HG02870 (cell line): ENCODE results near the gene RNF26.
A peak's percentile ranks its signal among the peaks of the same experiment; 100 is the strongest.

ENCODE experiments used
- ATAC-seq: cut with Tn5 transposase; IDR thresholded peaks from one replicate; pipeline ENCODE4 v1.9.1; 2021; ENCODE audit warnings: mild to moderate bottlenecking, moderate library complexity; ENCODE audit not compliant: unreplicated experiment

RNF26 gene

DNA sequence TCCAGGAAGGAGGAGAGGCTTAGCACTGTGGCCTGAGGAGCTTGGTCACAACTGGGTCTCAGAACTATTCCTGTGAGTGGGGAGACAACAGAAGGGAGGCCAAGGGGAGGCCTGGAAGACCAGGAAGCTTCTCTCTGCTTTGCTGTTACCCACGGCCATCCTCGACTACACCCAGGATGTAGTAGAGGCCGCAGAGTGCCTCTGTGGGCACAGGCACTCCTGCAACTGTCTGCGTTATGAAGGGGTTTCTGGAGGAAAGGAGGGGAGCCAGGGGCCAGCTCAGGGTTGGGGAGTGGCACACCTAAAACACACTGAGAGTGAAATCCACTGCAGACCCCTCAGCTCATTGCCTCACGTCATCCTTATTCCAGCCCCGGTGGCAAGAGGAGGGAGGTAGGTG, 16.0 kb downstream of the RNF26 start:
- no peak for ATAC-seq

DNA sequence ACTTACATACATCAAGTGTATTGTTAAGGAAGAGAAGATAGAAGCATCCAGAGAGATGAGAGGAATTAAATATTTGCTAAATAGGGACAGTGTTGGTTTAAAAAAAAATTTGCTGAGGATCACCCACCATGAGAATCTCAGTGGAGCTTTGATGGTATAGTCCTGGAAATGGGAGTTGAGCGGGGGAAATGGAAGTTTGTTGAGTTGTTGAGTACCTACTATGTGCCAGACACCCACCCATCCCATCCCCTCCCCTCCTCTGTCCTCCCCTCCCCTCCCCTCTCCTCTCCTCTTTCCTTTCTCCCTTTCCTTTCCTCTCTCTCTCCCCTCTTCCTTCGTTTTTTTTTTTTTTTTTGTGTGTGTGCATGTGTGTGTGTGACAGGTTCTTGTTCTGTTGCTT, 16.9 kb downstream of the RNF26 start:
- no peak for ATAC-seq

DNA sequence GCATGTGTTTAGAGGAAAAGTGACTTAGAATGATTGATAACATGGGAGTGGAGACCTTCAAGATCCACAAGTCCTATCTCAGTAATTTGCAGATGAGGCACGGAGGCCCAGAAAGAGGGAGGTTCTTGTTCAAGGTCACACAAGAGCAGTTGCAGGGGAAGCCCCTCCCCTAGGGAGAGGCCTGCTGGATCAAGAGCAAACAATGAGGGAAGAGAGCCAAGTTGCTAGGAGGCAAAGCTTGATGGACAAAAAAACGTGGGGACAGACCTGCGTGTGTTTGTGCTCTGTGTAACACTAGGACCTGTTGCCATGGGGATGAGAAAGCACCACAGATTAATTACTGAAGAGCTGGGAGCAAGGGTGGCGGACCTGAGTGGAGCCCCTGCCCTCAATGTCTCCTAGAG, 18.5 kb downstream of the RNF26 start:
- no peak for ATAC-seq

DNA sequence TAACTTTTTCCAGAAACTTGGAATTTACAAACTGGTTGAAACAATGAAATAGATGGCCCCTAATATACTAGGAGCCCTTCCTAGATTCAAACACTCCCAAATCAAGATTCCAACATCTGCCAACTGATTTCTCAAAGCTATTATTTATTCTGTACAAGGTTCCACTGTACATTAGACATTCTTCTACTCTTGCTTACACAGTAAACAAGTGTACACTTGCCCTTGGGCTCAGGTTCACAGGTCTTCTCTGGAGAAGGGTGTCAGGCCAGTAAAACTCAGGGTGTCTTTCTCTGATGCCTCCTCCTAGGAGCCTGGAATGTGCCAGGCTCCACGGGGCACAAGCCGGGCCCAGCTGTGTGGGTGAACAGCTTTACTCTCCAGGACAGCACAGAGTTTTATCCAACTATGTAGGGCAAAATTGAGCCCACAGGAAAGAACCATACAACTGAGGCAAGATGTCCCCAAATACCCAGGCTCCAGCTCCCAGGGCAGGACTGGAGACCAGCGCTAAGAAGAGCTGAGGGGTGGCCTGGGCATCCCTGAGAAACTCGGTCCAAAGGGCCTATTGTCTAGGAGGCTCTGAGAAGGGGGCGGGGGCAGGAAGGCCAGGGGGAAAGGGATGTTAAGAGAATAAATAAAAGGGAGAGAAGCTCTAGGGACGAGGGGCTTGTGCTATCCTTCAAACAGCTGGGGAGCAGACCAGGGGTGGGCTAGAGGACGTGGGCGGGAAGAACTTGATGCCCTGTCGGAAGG, 20.9 kb downstream of the RNF26 start:
- no peak for ATAC-seq

DNA sequence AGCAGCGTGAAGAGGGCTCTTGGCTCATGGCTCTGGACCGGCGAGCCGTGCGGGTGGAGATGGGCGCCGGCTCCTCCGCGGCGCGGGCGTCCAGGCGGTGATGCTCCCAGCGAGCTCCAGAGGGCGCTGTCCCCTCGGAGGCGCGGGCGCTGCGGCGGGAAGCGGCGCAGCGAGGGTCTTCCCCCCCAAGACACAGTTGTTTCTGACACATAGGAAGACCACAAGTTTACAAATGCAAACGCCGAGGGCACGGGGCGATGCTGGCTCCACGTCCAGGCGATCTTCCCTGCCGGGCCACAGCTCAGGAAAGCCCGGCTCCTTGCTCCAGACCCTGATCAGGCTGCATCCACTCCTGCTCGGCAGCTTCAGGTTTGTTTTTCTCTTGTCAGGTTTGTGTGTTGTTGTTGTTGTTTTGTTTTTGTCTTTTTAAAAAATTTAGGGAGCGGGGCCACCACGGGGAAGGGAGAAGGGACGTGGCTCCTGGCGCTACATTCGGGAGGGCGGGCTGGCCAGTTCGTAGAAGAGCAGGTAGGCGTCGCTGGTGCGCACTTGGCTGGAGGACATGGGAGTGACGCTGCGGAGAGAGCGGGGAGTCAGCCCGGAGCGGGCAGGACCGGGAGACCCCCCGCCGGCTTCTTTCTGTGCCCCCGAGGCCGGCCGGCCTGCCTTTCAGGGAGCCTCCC, 22.2 kb downstream of the RNF26 start:
- ATAC-seq = peak; percentile 63

DNA sequence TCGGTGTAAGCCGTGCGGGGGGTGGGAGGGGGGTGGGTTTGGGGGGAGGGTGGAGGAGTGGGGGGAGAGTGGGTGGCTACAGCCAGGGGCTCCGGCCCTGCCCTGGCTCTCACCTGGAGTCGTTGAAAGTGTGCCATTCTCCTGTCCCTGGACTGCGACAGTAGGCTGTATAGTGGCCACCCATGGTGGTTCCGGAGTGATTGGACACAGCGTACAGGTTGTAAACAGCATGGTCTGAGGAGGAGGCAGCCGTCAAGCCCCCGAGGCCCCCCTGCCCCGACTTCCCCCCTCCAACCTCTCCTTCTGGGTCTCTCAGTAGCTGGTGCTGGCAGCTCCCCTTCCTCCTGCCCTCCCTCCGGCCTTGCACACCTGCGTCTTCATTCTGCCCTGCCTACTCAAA, 22.7 kb downstream of the RNF26 start:
- ATAC-seq = no peak

DNA sequence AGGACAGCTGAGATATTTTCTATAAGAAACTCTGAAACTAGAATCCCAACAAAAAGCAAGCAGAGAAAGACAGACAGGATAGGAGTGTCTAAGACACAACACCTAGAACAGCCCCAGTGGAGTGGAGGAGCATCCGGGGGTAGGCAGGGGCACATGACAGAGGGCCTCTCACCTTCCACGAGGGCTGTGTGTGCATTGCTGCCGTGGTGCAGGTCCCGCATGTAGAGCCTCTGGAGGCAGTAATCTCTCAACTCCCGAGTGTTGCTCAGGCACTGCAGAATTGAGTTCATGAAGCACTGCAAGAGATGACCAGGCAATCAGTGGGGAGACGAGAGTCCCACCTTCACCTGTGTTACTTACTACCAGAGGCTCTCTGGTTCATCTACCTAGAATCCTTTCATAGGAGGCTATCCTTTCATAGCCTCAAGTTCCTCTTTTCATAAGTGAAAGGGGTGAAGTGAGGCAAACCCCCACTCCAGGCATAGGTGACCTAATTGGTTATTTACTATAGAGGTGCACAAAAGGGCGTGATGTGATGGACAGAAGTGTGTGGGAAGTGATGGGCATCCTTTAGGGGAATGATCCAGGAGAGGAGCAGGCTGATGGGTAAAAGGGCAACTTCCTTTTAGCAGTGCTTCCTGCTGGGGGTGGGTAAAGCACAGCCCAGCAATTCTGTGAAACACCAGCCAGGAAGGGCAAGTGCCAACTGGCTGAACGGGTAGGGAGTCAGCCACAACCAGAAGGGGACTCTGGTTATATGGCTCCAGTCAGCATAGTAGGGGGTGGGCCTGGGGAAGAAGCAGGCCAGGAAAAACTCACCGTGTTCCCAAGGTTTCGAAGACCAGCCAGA, 25.3 kb downstream of the RNF26 start:
- ATAC-seq = no peak

DNA sequence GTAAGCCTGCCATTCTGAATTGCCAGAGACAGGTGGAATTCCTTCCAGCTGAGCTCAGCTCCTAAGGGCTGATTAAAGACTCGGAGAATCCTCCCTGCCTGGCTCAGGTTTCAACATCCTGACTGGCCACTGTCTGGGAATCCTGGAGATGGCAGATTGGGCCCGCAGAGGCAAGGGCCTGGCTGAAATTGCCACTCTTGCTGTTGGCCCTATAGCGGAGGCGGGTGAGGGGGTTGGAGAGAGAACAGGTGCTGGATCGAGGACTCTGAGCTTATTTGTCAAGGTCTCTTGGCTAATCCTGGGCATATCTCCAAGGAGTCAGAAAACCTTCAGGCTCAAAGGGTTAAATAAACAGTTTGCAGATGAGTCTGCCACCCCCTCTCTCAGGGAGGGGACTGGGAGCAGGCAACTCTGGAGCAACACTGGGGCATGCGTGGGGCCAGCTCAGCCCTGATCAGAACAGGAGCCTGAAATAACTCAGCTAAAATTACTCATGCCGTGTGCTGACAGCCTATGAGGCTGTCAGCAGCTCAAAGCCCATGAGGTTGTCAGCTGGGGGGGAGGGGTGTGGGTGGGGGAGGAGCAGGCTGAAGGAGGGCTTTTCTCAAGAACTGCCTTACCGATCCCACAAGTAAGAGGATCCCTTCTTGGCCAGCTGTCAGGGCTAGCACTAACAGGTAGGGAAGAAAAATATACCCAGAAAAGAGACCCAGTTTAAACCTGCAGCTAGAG, 26.9 kb downstream of the RNF26 start:
- no peak for ATAC-seq

DNA sequence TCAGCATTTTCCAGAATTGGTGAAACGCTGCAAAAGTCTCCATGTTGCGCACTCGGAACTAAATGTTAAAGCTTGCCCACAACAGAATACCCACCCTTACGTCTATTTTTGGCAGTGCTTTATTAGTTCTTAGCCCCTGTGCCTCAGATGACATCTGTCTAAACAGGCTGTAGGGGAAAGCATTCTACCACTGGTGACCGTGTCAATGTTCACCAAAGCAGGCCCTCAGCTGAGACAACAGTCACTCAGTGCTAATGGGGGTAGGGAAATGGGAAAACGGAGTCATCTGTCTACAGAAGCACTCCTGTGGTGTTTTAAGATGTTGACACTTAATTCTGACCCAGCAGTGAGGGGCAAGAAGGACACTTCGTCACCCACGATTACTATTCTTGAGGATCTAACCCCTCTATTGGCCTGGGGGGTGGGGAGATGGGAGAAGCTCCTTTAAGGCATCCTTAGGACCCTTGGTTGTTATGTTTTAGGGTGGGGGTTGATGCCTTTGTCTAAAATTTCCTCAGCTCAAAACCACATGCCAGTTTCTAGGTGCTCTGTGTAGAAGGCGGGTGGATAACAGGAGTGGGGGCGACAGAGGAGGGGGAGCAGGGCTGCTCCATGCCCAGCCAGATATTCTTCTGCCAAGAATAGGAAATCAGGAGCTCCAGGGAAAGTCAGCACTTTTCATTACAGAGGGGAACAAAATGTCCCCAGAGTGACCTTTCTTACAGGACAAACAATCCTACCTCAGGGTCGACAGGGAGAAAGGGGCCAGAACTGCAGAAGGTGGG, 27.8 kb downstream of the RNF26 start:
- no peak for ATAC-seq

DNA sequence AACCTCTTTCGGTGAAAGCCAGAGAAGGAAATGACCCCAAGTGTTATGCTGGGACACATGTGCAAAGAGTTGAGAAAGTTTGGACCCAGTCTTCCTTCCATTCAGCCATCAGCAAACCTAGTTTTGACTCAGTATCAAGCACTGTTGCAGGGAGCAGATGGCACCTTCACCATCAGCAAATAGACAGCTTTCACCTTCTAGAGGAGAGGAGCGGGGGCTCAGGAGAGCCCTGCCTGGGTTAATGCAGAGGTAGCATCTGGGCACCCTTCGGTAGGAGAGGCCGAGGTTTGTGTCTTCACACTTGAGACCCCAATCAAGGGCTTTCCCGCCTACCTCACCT, 28.4 kb downstream of the RNF26 start:
- ATAC-seq = no peak

DNA sequence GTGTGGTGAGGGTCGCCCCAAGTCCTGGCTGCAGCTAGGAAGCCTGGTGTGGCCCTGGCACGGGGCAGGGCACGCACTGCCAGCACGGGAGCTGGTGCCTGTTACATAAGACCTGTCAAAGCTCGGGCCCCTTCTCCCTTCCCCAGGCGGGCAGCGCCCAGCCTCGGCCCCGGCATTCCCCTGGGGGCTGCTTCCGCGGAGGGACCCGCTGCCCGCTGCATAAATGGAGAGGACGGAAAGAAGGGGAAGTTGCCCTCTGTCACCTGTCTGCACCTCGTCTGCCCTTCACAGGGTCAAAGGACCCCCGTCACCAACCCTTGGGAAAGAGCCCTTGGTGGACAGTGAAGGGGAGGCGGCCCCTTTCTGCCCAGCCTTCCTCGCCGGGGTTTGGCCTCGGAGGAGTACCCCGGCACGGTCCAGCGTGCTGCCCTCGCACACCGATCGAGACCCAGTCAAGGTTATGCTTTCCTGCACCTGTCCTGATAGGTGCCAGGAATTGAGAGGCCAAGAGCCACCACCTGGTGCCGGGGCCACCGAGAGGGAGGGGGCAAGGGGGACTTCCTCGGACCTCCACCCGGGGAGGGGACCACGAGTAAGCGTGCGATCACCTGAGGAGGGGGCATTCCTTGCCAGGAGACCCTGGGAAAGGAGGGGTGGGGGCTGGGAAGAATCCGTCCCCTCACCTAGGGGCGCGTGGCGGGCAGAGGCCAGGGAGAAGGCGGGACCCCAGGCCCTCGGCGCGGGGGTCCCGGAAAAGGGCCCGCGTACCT, 28.9 kb downstream of the RNF26 start:
- ATAC-seq = no peak

DNA sequence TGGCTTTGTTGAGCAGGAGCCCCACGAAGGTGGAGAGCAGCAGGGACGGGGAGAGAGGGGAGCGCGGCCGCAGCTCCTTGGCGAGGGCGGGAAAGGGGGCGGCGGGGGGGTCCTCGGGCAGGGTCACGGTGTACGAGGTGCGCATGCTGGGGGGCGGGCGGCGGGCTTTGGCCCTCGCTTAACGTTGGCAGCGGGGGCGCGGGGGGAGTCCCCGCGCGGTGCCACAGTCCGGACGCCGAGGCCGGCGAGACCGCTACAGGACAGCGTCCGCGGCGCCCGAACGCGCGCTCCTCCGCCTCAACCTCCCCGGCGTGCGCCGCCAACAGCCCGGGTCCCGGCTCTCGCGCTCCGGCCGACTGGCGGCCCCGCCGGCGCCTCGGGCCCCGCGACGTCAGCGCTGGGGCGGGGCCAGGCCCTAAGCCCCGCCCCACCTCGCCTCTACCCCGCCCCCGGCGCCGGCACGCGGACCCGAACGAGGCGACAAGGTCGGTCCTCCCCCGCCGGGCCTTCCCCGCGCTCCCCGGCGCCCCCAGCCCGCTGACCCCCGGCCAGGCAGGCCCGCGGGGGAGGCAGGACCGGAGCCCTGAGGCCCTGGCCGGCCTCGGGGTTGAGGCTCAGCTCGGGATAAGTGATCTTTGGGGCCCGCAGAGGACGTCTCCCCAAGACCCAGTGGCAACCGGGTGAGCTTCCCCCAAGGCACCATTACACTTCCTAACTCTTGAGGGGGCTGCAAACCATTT, 29.7 kb downstream of the RNF26 start:
- no peak for ATAC-seq

DNA sequence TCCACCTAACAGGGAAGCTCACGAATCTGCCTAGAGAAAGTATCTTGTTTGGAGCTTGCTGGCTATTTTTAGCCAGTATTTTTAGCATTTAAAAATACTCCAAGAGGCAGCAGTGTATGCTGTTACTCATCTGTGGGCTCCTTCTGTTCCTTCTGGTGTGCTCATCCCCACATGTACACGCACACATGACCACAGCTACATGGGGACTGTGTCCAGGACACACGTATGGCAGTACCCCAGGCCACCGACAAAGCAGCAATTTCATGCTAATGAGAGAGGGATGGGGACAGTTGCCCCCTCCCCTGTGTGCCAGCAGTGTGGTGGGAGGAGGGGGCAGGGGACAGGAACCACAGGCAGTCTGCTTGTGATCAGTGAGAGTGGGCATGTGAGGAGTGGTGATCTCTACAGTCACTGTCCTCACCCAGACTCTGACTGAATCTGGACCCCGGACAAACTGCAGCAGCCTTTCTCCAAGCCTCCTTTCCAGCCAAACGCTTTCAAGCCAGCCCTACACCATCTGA, 30.8 kb downstream of the RNF26 start:
- ATAC-seq = no peak

DNA sequence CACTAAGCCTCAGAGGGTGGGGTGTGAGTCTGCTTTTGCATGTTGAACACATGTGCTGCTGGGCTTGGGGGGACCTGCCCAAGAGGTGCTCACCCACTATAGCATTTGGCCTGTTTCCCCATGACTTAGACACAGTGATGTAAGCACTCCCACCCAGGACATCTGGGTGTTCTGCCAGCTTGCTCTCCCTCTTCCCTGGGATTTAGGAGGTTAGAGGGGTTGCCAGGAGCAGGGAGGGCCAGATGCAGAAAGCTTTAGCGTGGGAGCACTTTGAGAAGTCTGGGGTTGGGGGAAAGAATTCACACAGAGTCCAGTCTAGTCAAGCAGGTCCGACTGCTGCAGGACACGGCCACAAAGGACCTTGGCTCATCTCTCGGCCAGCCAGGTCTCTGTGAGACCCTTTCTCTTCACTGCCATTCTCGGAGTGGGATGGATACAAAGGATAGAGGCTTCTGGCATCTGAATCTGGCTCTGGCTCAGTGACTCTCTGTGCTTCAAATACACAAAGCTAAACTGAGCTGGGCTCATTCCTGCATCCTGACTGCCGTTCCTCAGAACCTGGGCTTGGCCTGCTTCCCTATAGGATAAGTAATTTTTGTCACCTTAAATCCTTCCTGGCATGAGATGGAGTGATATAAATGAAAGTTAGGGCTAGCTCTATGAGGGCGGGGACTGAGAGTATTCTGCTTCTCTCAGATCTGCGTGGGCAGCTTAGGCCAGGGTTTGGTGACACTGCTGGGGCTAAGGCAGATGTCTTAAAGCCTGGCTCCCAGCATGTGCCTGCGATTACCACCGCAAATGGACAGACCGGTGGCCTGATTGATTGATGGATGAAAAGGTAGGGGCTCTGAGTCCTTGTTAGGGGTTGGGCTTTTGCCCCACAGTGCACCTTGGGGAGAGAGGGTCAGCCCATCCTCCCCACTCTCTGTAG, 32.6 kb downstream of the RNF26 start:
- no peak for ATAC-seq

DNA sequence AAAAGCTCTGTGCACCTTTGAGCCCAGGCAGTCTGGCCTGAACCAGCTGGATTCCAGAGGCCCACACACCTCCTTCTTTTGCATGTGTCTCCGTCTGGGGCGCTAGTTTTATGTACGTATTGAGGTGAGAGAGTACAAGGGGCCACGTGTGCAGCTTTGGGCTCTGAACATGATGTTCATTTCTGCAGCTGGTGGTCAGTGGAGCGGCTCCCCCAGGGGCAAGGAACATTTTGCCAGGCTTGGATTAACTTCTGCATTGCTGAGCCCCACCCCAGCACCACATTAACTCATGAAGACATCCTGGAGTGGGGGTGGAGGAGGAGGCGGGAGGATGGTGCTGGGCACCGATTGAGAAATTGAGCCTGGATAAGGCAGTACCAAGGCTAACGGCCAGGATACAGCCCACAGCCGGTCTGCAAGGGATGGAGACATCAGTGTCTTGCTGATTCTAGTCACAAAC, 33.4 kb downstream of the RNF26 start:
- ATAC-seq = no peak

DNA sequence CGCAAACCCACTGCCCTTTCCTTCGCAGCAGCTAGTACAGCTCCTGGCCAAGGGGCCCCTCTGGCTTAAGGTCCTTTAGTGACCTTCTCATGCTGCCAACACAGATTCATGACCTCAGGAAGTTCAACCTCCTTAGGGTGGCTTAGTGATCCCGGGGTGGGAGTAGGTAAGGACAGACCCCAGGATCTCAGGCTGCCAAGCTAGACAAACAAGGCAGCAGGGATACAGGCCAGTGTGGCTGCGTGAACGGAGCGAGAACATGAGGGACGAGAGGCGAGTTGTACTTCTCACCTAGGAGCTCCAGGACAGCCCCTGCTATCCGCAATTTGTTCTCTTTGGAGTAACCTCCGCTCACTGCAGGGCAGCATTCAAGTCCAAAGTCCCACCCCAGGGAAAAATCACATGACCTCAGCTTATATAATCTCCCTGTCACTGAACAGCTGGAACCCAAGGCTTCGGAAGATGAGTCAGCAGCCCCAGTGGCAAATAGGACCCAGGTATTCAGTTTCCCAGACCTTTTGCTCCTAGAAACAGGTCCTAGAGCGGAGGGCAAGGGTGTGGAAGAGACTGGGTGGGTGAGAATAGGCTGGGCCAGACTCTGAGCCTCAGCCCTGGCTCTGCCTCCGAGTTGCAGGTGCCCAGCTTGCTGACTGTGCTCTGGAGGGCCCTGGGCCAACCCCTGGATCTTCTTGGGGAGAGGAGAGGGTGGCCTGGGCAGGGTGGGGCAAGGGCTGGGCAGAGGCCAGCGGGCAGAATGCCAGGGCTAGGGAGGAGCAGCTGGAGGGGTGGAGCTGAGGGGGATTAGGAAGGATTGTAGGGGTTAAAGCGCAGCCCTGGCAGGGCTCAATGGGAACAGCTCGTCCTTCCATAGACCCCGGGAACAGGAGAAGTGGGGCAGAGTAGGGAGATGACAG, 34.1 kb downstream of the RNF26 start:
- ATAC-seq = no peak
